Thyroid gland (tissue), 4 donors: ENCODE results near the gene C5orf24.

Source experiments
- CTCF ChIP-seq, 6 experiments: fragments of 200-600 bp in 3 of 6; fragments of 450-650 bp in 3 of 6; sonication (generic) in 3 of 6; IDR thresholded peaks; one replicate each; pipeline ENCODE4 v1.5.1; 2016 to 2019; ENCODE audit warnings: antibody characterized with exemption in 6 of 6, mild to moderate bottlenecking in 2 of 6, inconsistent platforms in 1 of 6, moderate library complexity in 1 of 6
- POLR2A ChIP-seq, 2 donors: fragments of 450-650 bp; IDR thresholded peaks; one replicate each; pipeline ENCODE4 v1.6.1; 2017; ENCODE audit warnings: antibody characterized with exemption in 2 of 2, mild to moderate bottlenecking in 2 of 2, moderate library complexity in 1 of 2

GRCh38 chr5:134837530-134838181 lies 8.1 kb upstream of the C5orf24 start:
- TF ChIP-seq CTCF (IDR thresholded peaks at IDR 0.05) (no peak), POLR2A (IDR thresholded peaks at IDR 0.05) (no peak)
